Mesothelial cell of epicardium (in vitro differentiated cells): ENCODE measurements around the gene STAP2. TPM values are rescaled to one million over a fixed set of nuclear protein-coding genes. Genes with fewer than 3 reads are reported as not detected.
"Not testable (repeated sequence)": the region's sequence is repeated elsewhere in the genome, so short reads cannot be mapped to it uniquely, and the experiment has no call there.

Experiments used
- DNase-seq, 2 experiments: peaks; one replicate each; pipeline ENCODE4 v3.0.0; 2021; ENCODE audit warnings: low spot score in 2 of 2; ENCODE audit not compliant: unreplicated experiment in 2 of 2
- H3K27ac Mint-ChIP-seq: 2 replicates; pipeline ENCODE4 v1.8.0; 2021; ENCODE audit warnings: mixed read lengths
- H3K27me3 Mint-ChIP-seq: 2 replicates; pipeline ENCODE4 v1.8.0; 2021; ENCODE audit warnings: low read depth, mixed read lengths
- H3K36me3 Mint-ChIP-seq: 2 replicates; pipeline ENCODE4 v1.8.0; 2021; ENCODE audit warnings: mixed read lengths
- H3K4me1 Mint-ChIP-seq: 2 replicates; pipeline ENCODE4 v1.8.0; 2021; ENCODE audit warnings: mixed read lengths
- H3K4me3 Mint-ChIP-seq: 2 replicates; pipeline ENCODE4 v1.8.0; 2021; ENCODE audit warnings: mild to moderate bottlenecking, moderate library complexity, mixed read lengths
- H3K9me3 Mint-ChIP-seq: 2 replicates; pipeline ENCODE4 v1.8.0; 2021; ENCODE audit warnings: mixed read lengths
- total RNA-seq: library from RNA; stranded (reverse); gene quantifications from 3 replicates; pipeline ENCODE4 v1.2.1, GENCODE V29; 2021
- TF ChIP-seq, protein P1 (sequence below): fragments of 200-600 bp; sonication (generic); IDR thresholded peaks from one replicate; pipeline ENCODE4 v1.5.0; 2021; ENCODE audit warnings: antibody characterized with exemption; ENCODE audit not compliant: unreplicated experiment

STAP2 gene
- total RNA-seq, 1 donor from 2014 or later = 74.0 TPM

DNA sequence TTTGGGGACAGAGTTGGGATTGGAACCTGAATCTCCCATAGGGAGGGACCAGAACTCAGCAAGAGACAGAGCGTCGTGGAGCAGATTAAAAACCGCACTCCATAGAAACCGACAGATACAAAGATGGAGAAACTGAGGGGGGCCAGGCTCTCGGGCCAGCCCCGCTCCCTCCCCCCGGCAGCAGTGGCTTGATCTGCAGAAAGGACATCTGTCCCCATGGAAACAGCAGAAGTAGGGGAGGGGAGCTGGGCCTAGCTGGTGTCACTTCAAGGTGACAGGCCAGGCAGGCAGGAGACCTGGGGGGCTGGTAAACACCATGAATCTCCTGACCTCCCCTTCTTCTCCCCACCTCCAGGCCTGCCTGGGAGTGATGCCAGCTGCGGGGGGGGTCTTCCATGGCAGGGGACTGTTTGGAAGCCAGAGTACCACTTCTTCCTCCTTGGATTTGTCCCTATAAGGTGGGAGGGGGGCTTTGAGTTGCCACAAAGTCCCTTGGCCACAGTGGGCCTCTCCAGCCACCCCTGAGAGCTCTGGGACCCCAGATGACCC, 47.4 kb downstream of the STAP2 start:
- H3K27ac Mint-ChIP-seq = no peak overlapping the region
- H3K36me3 Mint-ChIP-seq = no peaks in the 10 kb centered on the region
- DNase-seq = no peak
- H3K9me3 Mint-ChIP-seq = no peaks in the 10 kb centered on the region
- TF ChIP-seq, protein P1, sequence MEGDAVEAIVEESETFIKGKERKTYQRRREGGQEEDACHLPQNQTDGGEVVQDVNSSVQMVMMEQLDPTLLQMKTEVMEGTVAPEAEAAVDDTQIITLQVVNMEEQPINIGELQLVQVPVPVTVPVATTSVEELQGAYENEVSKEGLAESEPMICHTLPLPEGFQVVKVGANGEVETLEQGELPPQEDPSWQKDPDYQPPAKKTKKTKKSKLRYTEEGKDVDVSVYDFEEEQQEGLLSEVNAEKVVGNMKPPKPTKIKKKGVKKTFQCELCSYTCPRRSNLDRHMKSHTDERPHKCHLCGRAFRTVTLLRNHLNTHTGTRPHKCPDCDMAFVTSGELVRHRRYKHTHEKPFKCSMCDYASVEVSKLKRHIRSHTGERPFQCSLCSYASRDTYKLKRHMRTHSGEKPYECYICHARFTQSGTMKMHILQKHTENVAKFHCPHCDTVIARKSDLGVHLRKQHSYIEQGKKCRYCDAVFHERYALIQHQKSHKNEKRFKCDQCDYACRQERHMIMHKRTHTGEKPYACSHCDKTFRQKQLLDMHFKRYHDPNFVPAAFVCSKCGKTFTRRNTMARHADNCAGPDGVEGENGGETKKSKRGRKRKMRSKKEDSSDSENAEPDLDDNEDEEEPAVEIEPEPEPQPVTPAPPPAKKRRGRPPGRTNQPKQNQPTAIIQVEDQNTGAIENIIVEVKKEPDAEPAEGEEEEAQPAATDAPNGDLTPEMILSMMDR = no peak
- H3K4me1 Mint-ChIP-seq = no peaks in the 10 kb centered on the region
- peaks cover 1% of the 10 kb centered on the region for H3K27me3 Mint-ChIP-seq
- no peak overlapping the region for H3K4me3 Mint-ChIP-seq

DNA sequence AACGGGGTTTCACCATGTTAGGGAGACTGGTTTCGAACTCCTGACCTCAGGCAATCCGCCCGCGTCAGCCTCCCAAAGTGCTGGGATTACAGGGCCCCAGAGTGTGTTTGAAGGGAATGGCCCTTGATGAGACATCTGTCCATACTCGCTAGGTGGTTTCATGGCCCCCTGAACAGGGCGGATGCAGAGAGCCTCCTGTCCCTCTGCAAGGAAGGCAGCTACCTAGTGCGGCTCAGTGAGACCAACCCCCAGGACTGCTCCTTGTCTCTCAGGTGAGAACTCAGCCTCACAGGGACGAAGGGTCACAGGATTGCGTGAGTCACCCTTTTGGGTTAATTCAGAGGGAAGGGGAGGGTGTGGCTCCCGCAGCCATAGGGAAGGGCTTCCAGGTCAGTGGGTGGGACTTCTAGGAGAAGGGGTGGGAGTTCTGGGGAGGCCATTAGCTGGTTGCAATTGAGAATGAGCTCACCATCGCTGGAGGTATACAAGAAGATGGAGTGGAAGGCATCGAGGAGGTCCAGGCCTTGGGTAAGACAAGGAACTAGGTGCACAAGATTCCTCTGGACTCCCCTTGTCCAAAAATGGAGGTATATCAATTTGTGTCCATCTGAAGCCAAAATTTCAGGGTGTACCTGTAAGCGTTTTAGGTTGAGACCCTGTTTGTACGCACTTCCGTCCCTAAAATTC, 50.4 kb downstream of the STAP2 start:
- H3K9me3 Mint-ChIP-seq = no peaks in the 10 kb centered on the region
- TF ChIP-seq, protein P1 = no peak

DNA sequence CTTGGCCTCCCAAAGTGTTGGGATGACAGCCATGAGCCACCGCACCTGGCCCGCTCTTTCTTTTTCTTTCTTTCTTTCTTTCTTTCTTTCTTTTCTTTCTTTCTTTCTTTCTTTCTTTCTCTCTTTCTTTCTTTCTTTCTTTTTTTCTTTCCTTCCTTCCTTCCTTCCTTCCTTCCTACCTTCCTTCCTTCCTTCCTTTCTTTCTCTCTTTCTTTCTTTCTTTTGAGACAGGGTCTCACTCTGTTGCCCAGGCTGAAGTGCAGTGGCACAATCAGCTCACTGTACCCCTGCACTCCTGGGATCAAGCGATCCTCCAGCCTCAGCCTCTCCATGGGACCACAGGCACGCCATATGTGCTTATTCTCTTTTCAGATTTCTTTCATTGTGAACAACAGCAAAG, 52.5 kb downstream of the STAP2 start:
- not testable (repeated sequence) for H3K27ac Mint-ChIP-seq, H3K36me3 Mint-ChIP-seq, H3K4me3 Mint-ChIP-seq, H3K9me3 Mint-ChIP-seq, DNase-seq, H3K4me1 Mint-ChIP-seq
- peaks cover 24% of the 10 kb centered on the region for H3K27me3 Mint-ChIP-seq

More for the DNA sequence above, 50.4 kb downstream of the STAP2 start:
- Mint-ChIP-seq H3K27me3 (peaks cover 11% of the 10 kb centered on the region), H3K27ac (no peak overlapping the region), H3K36me3 (no peaks in the 10 kb centered on the region), H3K4me3 (no peak overlapping the region), H3K4me1 (no peaks in the 10 kb centered on the region)
- DNase-seq = no peak

DNA sequence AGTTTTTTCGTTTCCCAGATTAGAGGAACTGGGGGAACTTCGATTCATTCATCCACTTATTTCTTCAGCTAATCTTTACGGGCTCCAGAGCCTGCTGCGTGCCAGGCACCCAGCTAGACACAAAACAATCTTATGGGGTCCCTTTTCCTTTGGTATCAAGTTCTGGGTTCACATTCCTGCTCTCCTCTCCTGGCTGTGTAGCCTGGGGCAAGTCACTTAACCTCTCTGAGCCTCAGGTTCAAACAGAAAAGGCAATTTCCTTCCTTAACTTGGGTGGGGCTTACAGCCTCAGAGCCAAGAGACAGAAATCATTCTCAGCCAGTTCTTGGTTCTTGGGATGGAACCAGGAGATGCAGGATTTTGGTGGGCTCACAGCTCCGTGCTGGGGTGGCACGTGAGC, 53.7 kb downstream of the STAP2 start:
- Mint-ChIP-seq H3K36me3 (no peaks in the 10 kb centered on the region), H3K27ac (no peak overlapping the region), H3K4me3 (no peak overlapping the region), H3K27me3 (peaks cover 35% of the 10 kb centered on the region), H3K4me1 (no peaks in the 10 kb centered on the region), H3K9me3 (no peaks in the 10 kb centered on the region)
- no peak for DNase-seq
- TF ChIP-seq, protein P1 = no peak

DNA sequence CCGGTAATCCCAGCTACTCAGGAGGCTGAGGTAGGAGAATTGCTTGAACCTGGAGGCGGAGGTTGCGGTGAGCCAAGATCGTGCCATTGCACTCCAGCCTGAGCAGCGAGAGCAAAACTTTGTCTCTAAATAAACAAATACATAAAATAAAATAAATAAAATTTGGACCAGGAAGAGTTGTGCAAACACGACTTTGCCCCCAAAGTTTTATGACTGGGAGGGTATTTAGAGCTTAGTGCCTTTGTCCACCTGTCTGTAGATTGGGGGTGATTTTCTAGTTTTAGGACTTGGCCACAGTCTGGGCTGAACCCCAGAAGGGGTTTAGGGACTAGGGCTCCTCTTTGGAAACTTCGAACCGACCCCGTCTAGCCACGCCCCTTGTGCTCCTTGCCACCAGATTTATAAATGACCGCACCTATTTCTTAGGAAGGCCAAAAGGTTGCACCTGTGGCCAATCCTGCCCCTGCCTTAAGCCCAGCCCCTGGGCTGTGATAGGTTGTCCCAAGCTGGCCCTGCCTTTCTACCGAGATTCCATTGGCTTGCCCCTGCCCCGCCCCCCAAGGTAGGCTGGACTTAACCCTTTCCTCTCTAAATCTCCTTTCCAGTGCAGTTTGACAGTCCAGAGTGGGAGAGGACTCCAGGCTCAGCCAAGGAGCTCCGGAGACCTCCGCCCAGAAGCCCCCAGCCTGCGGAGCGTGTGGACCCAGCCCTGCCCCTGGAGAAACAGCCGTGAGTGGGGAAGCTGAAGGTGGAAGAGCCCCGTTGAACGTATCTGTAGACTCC, 54.3 kb downstream of the STAP2 start:
- H3K27me3 Mint-ChIP-seq = peaks cover 39% of the 10 kb centered on the region
- no peak for DNase-seq
- no peak overlapping the region for H3K4me3 Mint-ChIP-seq
- TF ChIP-seq, protein P1 = no peak
- H3K9me3 Mint-ChIP-seq = no peaks in the 10 kb centered on the region
- H3K4me1 Mint-ChIP-seq = peaks cover 3% of the 10 kb centered on the region
- no peak overlapping the region for H3K27ac Mint-ChIP-seq
- no peaks in the 10 kb centered on the region for H3K36me3 Mint-ChIP-seq
